K562 (cell line): ENCODE measurements around the gene RCSD1. TPM values are rescaled to one million over a fixed set of nuclear protein-coding genes. Genes with fewer than 3 reads are reported as not detected.

Experiments used
- C11orf30 ChIP-seq: fragments of 450-650 bp; IDR thresholded peaks from 2 replicates; pipeline ENCODE4 v1.6.1; 2016; ENCODE audit warnings: low read depth, mild to moderate bottlenecking
- DACH1 ChIP-seq: fragments of 450-650 bp; IDR thresholded peaks from 2 replicates; pipeline ENCODE4 v1.6.1; 2018; ENCODE audit not compliant: partially characterized antibody
- DPF2 ChIP-seq: fragments of 450-650 bp; IDR thresholded peaks from 2 replicates; pipeline ENCODE4 v1.6.1; 2016
- ELK3 ChIP-seq: fragments of 450-650 bp; formaldehyde crosslinking; IDR thresholded peaks from 2 replicates; pipeline ENCODE4 v1.4.0; 2020; ENCODE audit warnings: mild to moderate bottlenecking
- EZH2 ChIP-seq: IDR thresholded peaks from 2 replicates; pipeline ENCODE4 v1.6.1; 2012; ENCODE audit warnings: low read depth, mild to moderate bottlenecking, inconsistent platforms, low read length, borderline replicate concordance
- HOXB6 ChIP-seq: fragments of 250-450 bp; sonication (Bioruptor Pico); IDR thresholded peaks from 2 replicates; pipeline ENCODE4 v1.5.1; 2022; ENCODE audit warnings: mild to moderate bottlenecking, borderline replicate concordance
- ID3 ChIP-seq, 2 experiments: fragments of 250-450 bp in 1 of 2; fragments of 450-650 bp in 1 of 2; sonication (Bioruptor Pico) in 1 of 2; IDR thresholded peaks; 2 replicates each; pipeline versions ENCODE4 v1.6.1 to v1.8.0; 2016 to 2021; ENCODE audit warnings: mild to moderate bottlenecking in 2 of 2, moderate library complexity in 2 of 2, missing compliant biosample characterization in 1 of 2, missing genetic modification characterization in 1 of 2
- KAT2B ChIP-seq: IDR thresholded peaks from one replicate; pipeline ENCODE4 v1.6.1; 2012; ENCODE audit warnings: low read depth, mild to moderate bottlenecking, control low read depth, inconsistent platforms, low read length, moderate library complexity
- MAFF ChIP-seq: IDR thresholded peaks from 2 replicates; pipeline ENCODE4 v1.6.1; 2012; ENCODE audit warnings: low read length, improper control_type of control experiment
- PCBP2 ChIP-seq: fragments of 200-400 bp; formaldehyde crosslinking; IDR thresholded peaks from 2 replicates; pipeline ENCODE4 v1.6.1; 2018; ENCODE audit warnings: low read length, low read depth, mild to moderate bottlenecking, moderate library complexity; ENCODE audit not compliant: poor library complexity, severe bottlenecking
- POLR2H ChIP-seq: IDR thresholded peaks from 2 replicates; pipeline ENCODE4 v1.6.1; 2016; ENCODE audit warnings: missing genetic modification characterization, low read depth, mild to moderate bottlenecking, control low read depth, missing compliant biosample characterization, moderate library complexity
- SMARCA5 ChIP-seq: fragments of 450-650 bp; IDR thresholded peaks from 2 replicates; pipeline ENCODE4 v1.6.1; 2016
- SP2 ChIP-seq: IDR thresholded peaks from 2 replicates; pipeline ENCODE4 v1.6.1; 2011; ENCODE audit warnings: mild to moderate bottlenecking, low read depth, low read length, moderate library complexity; ENCODE audit not compliant: poor library complexity, severe bottlenecking; ENCODE audit errors: extremely low read depth
- ZC3H4 ChIP-seq: sonication (generic); formaldehyde crosslinking; IDR thresholded peaks from 2 replicates; pipeline ENCODE4 v1.9.0; 2021; ENCODE audit warnings: missing genetic modification reagents, borderline replicate concordance
- ZNF253 ChIP-seq: fragments of 250-450 bp; sonication (Bioruptor Pico); conservative IDR thresholded peaks from 2 replicates; pipeline ENCODE4 v1.6.1; 2021; ENCODE audit warnings: mild to moderate bottlenecking
- ZNF407 ChIP-seq: fragments of 450-650 bp; IDR thresholded peaks from 2 replicates; pipeline ENCODE4 v1.6.1; 2016; ENCODE audit warnings: low read depth
- polyA plus RNA-seq, 8 experiments: library from polyadenylated mRNA; depleted of rRNA in 4 of 8; stranded (reverse) in 5 of 8; unstranded in 3 of 8; fragments of >200 nt; fragmentation: Nextera tagmentation in 2 of 8; fragmentation: Illumina TruSeq in 1 of 8; extraction: Ambion mirVana in 2 of 8; extraction: Trizol in 1 of 8; gene quantifications; 2 replicates each; pipeline versions ENCODE4 v1.2.1 to v1.2.3, GENCODE V29; 2011 to 2014; ENCODE audit warnings: inconsistent platforms in 1 of 8, missing spikeins in 1 of 8
- total RNA-seq, 7 experiments: library from RNA; depleted of rRNA in 6 of 7; stranded (reverse); fragments of >200 nt in 6 of 7; fragmentation: Illumina TruSeq in 2 of 7; extraction: Trizol in 2 of 7; gene quantifications; 2 replicates each; pipeline versions ENCODE4 v1.2.1 to v1.2.3, GENCODE V29; 2011 to 2021; ENCODE audit warnings: low replicate concordance in 1 of 7

RCSD1 gene
- total and polyA plus RNA-seq, 9 of the 15 experiments (the other 6 are each of a cell fraction or from before 2014, with no cell fraction given), result 7.8 to 69.8 (median 45.3) TPM

- no peak for TF ChIP-seq ZNF407
- TF ChIP-seq POLR2H, result 0 out of 2 replicates have a peak, but pooled peaks have one; percentile 20
- TF ChIP-seq ZNF253 (CRISPR knock-in tag), result no peak
- no peak for TF ChIP-seq KAT2B
- TF ChIP-seq SMARCA5, result 0 out of 2 replicates have a peak, but pooled peaks have one; percentile 13
- TF ChIP-seq C11orf30, result peak; percentile 100
- TF ChIP-seq DACH1, result peak; percentile 69
- no peak for TF ChIP-seq EZH2
- peak; percentile 81; the same call in 1 of the 2 replicates for TF ChIP-seq DPF2
- TF ChIP-seq ID3 (CRISPR knock-in tag; IDR thresholded peaks at IDR 0.05), result 0 out of 2 replicates have a peak, but pooled peaks have one; percentile 43
- no peak for TF ChIP-seq ID3 (tag; IDR thresholded peaks at IDR 0.05)
- no peak for TF ChIP-seq HOXB6 (CRISPR knock-in tag)
- peak; percentile 100 for TF ChIP-seq MAFF
- no peak for TF ChIP-seq SP2
- TF ChIP-seq PCBP2, result no peak
- TF ChIP-seq ZC3H4 (CRISPR knock-in tag), result no peak
- TF ChIP-seq ELK3 (CRISPR knock-in tag), result no peak
These were observed 118.0 kb downstream of the RCSD1 start (continued) for GRCh38 chr1:167747988-167748387.
